Vagina (tissue), 2 donors: ENCODE data around the gene SERGEF.

Source experiments
- POLR2A ChIP-seq, 2 donors: fragments of 450-650 bp; IDR thresholded peaks; one replicate each; pipeline ENCODE4 v1.6.1; 2017; ENCODE audit warnings: antibody characterized with exemption in 2 of 2, mild to moderate bottlenecking in 2 of 2, moderate library complexity in 2 of 2
- POLR2AphosphoS5 ChIP-seq, 2 donors: sonication (generic); formaldehyde crosslinking; IDR thresholded peaks; one replicate each; pipeline ENCODE4 v1.9.0; 2017; ENCODE audit warnings: antibody characterized with exemption in 2 of 2, mild to moderate bottlenecking in 2 of 2, low read depth in 1 of 2; ENCODE audit not compliant: insufficient read depth in 1 of 2
- TF ChIP-seq, protein P1 (sequence below), 3 experiments: fragments of 450-650 bp in 2 of 3; fragments of 200-600 bp in 1 of 3; sonication (generic) in 1 of 3; IDR thresholded peaks; one replicate each; pipeline ENCODE4 v1.5.1; 2017 to 2019; ENCODE audit warnings: antibody characterized with exemption in 3 of 3, mild to moderate bottlenecking in 2 of 3, moderate library complexity in 2 of 3

DNA sequence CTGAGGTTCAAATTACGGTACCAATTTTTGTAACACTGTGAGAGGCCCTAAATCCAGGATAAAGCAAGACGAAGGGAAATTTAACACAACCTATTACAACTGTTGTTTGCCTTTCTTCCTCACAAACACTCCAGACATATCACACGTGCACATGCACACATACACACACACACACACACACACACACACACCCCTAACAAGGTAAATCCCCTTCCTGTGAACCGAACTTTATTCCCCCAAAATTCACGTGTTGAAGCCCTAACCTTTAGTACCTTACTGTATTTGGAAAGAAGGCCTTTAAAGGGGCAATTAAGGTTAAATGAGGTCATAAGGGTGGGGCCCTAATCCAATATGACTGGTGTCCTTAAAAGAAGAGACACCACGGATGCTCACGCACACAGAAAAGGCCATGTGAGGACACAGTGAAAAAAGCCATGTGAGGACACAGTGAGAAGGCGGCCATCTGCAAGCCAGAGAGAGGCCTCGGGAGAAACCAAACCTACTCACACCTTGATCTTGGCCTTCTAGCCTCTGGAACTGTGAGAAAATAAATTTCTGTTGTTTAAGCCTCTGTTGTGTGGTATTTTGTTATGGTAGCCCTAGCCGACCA lies 1.8 kb downstream of the SERGEF start:
- TF ChIP-seq POLR2A (IDR thresholded peaks at IDR 0.05) (no peak), POLR2AphosphoS5 (IDR thresholded peaks at IDR 0.05; ENCODE audit: insufficient read depth in 1 of 2, low read depth in 1 of 2) (no peak)
- TF ChIP-seq, protein P1, sequence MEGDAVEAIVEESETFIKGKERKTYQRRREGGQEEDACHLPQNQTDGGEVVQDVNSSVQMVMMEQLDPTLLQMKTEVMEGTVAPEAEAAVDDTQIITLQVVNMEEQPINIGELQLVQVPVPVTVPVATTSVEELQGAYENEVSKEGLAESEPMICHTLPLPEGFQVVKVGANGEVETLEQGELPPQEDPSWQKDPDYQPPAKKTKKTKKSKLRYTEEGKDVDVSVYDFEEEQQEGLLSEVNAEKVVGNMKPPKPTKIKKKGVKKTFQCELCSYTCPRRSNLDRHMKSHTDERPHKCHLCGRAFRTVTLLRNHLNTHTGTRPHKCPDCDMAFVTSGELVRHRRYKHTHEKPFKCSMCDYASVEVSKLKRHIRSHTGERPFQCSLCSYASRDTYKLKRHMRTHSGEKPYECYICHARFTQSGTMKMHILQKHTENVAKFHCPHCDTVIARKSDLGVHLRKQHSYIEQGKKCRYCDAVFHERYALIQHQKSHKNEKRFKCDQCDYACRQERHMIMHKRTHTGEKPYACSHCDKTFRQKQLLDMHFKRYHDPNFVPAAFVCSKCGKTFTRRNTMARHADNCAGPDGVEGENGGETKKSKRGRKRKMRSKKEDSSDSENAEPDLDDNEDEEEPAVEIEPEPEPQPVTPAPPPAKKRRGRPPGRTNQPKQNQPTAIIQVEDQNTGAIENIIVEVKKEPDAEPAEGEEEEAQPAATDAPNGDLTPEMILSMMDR (IDR thresholded peaks at IDR 0.05), result no peak
